Stimulated activated CD8-positive, alpha-beta memory T cell treated with anti-CD3 and anti-CD28 coated beads, Interleukin-7, amount 100 ng/mL, for 1 hour (primary cell): ENCODE data around the gene PGAM5.
A peak's percentile ranks its signal among the peaks of the same experiment; 100 is the strongest.

ENCODE experiments used
- DNase-seq, 2 donors: peaks; one replicate each; pipeline ENCODE4 v3.0.0-alpha.2; 2020; ENCODE audit warnings: low read depth in 2 of 2

PGAM5 gene

DNA sequence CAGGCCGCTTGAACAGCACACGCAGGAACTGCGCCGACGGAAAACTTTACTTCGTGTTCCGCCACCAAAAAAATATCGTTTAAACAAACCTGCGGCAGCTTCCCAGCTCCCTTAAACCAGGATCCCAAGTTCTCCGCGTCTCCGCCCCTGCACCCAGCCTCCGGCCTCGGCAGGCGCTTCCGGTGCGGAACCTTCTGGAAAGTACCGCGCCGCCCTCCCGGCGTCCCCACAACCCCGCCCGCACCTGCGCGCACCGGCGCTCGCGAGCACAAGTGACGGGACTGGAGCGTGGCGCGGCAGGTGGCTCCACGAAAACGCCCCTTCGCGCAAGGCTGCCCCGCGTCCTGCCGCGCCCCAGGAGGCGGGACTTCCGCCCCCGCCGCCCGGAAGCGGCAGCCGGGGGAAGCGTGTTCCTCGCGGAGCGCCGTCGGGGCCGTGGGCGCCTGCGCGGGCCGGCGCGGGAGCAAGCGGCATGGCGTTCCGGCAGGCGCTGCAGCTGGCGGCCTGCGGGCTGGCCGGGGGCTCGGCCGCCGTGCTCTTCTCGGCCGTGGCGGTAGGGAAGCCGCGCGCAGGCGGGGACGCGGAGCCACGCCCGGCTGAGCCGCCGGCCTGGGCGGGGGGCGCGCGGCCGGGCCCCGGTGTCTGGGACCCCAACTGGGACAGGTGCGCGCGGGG, at the start of gene PGAM5:
TSS of gene PGAM5 (plus strand) at position 438 of the 675 bp plus-strand sequence. CDS start at position 473, 35 bp downstream.
- peak; percentile 76 to 79 for DNase-seq

- no peak for DNase-seq
These were observed 49.6 kb upstream of the PGAM5 start for GRCh38 chr12:132660996-132661395.

DNA sequence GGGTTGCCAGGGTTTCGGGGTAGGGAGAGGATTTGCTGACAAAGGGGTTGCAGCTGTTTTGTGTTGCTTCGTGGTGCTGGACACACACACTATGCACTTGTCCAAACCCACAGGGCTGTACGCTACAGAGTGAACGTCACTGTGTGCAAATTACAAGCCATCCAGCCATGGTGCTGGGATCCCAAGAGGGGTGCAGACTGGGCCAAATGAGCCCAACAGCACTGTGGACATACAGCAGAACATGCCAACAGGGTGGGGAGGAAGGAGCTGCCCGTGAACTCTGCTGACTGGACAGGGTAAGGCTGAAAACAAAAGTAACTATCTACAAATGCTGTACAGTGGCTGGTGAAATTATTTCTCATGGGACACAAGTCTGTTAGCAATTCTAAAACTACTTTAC, 48.7 kb upstream of the PGAM5 start:
- DNase-seq, result no peak

DNA sequence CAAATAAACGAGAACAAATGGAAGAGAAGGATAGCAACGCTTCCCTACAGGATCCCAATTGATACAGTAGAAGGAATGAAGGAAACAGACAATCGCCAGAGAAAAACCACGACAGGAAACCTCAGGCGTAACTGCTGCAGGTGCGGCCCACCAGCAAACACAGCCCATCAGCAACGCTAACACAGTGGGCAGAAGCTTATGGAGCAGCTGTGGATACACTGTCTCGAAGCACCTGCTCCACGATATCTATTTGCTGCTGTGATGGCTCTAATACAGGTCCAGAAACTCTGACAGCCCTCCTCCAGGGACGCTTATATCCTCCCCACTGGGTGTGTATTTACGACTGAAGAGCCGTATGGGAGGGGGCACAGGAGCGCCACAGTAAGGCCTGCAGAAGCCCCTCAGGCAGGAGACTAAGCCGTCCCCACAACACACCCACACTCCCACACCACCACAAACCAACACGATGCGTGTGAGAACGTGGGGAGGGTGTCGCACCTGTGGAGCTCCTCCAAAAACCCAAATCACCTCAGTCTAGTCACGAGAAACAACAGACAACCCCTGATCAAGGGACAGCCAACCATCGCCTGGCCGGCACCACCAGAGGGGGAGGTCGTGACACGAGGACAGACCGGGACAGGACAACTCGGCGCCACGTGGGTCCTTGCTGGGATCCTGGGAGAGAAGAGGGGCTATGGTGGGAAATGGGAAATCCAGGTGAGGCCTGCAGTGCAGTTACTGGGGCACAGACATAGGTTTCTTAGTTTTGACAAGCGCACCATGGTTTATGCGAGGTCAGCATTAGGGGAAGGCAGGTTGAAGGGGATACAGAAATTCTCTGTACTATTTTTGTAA, 47.5 kb upstream of the PGAM5 start:
- DNase-seq, result no peak

GRCh38 chr12:132664206-132665148, 46.2 kb upstream of the PGAM5 start:
- DNase-seq, result no peak

- DNase-seq, result no peak
These were observed 45.5 kb upstream of the PGAM5 start for GRCh38 chr12:132665149-132665491.

- no peak for DNase-seq
These were observed 44.8 kb upstream of the PGAM5 start for GRCh38 chr12:132665794-132666193.

DNA sequence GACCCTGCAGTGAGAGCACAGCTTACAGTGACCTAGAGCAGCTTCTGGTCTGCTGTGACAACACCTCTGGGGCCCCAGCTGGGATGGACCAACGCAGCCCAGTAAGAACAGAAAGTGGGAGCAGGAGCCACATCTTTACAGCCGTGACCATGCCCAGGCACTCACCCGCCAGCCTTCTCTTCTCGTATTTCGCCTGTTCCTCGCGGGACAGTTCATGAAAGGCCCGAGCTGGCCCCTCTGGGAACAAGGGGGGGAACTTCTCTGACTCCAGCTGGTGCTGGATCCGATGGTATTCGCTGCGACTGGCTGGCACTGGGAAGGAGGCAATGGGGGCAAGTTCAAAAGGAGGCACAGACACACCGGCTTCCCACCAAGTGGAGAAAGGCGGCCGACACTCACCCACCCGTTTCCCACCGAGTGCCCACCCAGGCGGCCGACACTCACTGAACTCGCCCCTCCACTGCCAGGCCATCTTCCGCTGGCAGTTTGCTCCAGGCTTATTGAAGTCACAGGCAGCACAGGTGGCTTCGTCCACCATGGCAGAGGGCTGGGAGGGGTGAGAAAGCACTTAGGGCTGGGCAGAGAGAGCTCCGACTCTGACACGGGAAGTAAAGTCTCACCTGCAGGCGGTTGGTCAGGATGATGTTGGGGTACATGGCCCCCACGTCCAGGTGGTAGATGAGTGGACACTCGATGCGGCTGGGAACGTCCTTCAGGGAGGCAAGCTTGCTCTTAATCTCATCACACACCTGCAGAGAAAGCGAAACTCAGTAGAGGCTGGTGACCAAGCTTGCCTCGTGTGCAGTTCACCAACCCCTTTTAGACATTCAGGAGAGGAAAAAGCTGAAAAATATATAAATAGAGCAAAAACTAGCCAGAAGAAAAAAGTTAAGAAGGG, 42.2 kb upstream of the PGAM5 start:
- no peak for DNase-seq

DNA sequence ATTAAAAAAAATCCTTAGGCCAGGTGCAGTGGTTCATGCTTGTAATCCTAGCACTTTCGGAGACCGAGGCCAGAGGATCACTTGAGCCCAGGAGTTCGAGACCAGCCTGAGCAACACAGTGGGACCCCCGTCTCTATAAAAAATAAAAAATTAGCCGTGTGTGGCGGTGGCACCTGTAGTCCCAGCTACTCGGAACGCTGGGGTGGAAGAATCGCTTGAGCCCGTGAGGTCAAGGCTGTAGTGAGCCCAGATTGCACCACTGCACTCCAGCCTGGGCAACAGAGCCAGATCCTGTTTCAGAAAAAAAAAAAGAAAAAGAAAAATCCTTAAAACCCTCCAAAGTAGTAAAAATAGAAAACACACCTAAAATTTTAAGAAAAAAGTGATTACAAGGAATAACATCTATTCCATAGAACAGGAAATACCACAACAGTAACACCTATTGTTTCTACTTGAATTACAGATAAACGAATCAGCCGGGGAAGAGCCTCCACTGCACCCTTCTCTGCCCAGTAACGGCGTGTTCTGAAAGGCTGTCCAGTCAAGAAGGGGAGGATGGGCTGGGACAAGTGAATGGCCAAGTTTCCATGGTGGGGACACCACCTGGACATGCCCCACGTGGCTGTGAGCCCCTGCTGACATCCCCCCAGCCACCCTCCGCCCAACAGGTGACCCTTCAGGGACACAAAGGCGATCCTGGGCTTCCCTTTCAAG, 41.3 kb upstream of the PGAM5 start:
- no peak for DNase-seq

DNA sequence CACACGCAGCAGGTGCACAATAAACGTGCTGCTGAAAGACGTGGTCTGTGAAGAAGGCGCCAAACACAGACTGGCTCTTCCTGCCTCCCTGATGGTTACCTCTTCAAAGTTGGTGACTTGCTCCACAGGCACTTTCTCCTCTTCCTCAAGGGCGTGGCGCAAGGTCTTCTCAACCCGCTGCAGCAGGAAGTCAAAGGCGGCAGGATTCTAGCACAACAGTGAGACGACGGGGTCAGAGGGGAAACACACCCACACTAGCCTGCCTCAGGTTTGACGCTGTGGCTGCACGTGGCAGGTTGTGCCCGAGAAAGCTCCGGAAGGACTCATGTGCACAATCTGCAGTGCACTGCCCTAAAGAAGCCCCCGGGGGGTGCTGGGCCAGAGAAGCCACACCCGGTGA, 38.5 kb upstream of the PGAM5 start:
- DNase-seq, result no peak

DNA sequence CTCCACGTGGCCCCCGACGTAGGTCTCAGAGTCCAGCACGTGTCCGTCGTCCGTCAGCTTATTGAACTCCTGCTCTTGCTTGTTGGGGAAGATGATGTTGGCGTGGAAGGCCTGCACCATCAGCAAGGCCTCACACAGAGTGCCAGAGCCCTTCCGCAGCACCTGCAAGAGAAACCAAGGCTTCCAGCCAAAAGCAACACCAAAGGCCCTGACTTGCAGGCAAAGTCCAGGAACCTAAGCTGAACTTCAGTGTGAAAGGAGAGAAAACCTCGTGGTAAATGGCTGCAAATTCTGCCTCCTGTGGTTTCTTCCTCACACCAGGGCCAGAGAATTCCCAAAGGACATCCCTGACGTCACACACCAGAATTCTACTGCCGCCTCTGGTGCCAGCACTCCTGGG, 38.0 kb upstream of the PGAM5 start:
- no peak for DNase-seq

GRCh38 chr12:132673288-132674179, 37.1 kb upstream of the PGAM5 start:
- DNase-seq, result no peak

- DNase-seq, result no peak
These were observed 36.1 kb upstream of the PGAM5 start for GRCh38 chr12:132674561-132674960.

DNA sequence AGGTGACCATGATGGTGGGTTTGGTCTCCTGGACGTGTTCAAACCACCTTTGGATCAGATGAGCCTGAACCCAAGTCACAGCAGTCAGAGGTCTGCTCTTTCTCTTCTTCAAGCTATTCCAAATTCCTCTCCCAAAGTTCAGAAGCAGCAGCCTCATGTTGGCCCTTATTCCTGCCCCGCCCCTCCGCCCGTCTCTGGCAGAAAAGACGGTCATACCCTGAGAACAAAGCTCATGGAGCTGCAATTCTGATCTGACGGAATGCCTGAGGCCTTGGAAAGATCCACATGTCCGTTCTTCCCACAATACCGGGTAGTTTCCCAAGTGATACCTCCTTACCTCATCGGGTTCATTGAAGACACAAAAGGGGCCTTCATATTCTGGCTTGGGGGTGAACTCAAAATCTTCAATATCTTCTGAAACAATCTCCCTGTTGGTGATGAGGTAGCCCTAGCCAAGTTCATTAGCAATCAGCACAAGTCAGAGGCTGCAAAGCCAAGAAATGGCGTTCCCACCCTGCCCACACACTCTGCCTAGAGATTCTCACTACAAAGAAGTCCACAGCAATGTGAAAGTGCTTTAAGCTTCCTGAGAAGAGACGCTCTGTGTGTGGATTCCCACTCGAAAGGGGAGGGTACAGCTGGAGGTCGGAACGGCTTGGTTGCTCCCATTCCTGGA, 34.7 kb upstream of the PGAM5 start:
- no peak for DNase-seq

DNA sequence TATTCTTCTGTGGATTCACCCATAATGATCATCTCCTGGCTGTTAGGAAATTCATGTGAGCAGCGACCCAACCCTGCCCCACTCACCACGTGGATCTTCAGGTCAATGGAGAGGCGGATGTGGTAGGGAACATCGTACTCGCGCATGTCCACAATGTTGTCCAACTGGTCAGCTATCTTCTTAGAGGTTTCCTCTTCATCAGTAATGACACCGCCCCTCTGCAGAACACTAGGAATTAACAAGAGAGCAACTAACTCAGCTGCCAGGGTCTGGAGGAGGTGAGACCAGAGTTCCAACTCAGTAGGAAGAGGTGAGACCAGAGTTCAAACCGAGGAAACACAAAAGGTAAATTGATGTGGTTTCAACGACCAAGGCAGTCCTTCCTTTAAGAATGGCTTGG, 33.1 kb upstream of the PGAM5 start:
- DNase-seq, result no peak

GRCh38 chr12:132685400-132685799, 25.2 kb upstream of the PGAM5 start:
- DNase-seq, result no peak

DNA sequence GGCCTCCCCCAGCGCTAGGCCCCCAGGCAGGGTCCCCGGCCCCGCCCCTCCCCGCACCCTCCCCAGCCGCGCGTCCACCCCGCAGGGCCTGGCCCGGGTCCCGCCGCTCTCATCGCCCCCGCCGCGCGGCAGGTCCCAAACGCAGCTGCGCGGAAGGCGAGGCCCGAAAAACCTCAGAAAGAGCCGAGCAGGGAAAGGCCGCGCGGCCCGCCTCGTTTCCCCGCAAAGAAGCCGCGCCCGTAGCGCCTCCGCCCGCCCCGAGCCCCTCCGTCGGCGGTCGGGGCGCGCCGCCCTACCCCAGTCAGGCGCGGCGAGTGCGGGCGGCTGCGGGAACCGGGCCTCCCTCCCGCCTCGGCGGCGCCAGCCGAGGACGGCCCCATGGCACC, 23.8 kb upstream of the PGAM5 start:
- no peak for DNase-seq

- DNase-seq, result peak; percentile 86 to 88
These were observed 23.2 kb upstream of the PGAM5 start, which contains the start of the genes POLE and PXMP2 for GRCh38 chr12:132687211-132688164. POLE (minus strand) TSS chr12:132687342; CDS start chr12:132687315, 27 bp downstream. PXMP2 (plus strand) TSS chr12:132687587; CDS start chr12:132687671, 84 bp downstream.
